Large intestine (tissue), 3 donors: ENCODE measurements around the gene SHANK2. TPM values are rescaled to one million over a fixed set of nuclear protein-coding genes. Genes with fewer than 3 reads are reported as not detected.

Experiments
- DNase-seq, 2 donors: peaks; one replicate each; pipeline versions ENCODE4 v3.0.0 to v3.0.0-alpha.2; 2013
- H3K27ac ChIP-seq: one replicate; pipeline ENCODE4 v1.5.1; 2013; ENCODE audit warnings: low read length
- H3K27me3 ChIP-seq: 2 replicates; pipeline ENCODE4 v1.6.1; 2013; ENCODE audit warnings: low read length; ENCODE audit not compliant: control insufficient read depth, insufficient read depth
- H3K36me3 ChIP-seq: 2 replicates; pipeline ENCODE4 v1.6.1; 2013; ENCODE audit warnings: low read length; ENCODE audit not compliant: control insufficient read depth, insufficient read depth
- H3K4me1 ChIP-seq: one replicate; pipeline ENCODE4 v1.6.1; 2013; ENCODE audit warnings: low read length; ENCODE audit not compliant: control insufficient read depth, insufficient read depth
- H3K4me3 ChIP-seq: one replicate; pipeline ENCODE4 v1.5.1; 2013; ENCODE audit warnings: low read length
- H3K9me3 ChIP-seq: one replicate; pipeline ENCODE4 v1.6.1; 2013; ENCODE audit warnings: mild to moderate bottlenecking, low read depth, low read length, moderate library complexity; ENCODE audit not compliant: control insufficient read depth
- WGBS: methylation state at CpG from one replicate; pipeline ENCODE4 v1.1.5; 2013; ENCODE audit warnings: low lambda C conversion rate; ENCODE audit not compliant: insufficient coverage; 5-methylcytosine and 5-hydroxymethylcytosine counted together
- polyA plus RNA-seq: library from polyadenylated mRNA; unstranded; fragments of 120-200 nt; gene quantifications from one replicate; pipeline ENCODE4 v1.2.1, GENCODE V29; 2013

The SHANK2 gene
- polyA plus RNA-seq, 1 donor, result 16.5 TPM

GRCh38 chr11:71202598-71202944 lies 49.8 kb downstream of the SHANK2 start:
- Histone ChIP-seq H3K36me3 (peaks cover 7% of the 10 kb centered on the region), H3K4me3 (no peak overlapping the region), H3K27ac (no peak overlapping the region), H3K4me1 (peaks cover 9% of the 10 kb centered on the region), H3K27me3 (no peaks in the 10 kb centered on the region), H3K9me3 (no peaks in the 10 kb centered on the region)
- no peak for DNase-seq
- no CpG with 5 or more reads among the region's 5 CpGs for WGBS

Other genes starting within 250 kb of the SHANK2 start
- 29.4 TPM for gene DHCR7, start 195.8 kb upstream of the SHANK2 start, polyA plus RNA-seq
- 85.4 TPM for gene NADSYN1, start 200.6 kb upstream of the SHANK2 start, polyA plus RNA-seq